ENCODE measurements around the gene BNIP5. TPM values are rescaled to one million over a fixed set of nuclear protein-coding genes. Genes with fewer than 3 reads are reported as not detected.

The BNIP5 gene
- total and polyA plus RNA-seq, 4 donors: not detected

DNA sequence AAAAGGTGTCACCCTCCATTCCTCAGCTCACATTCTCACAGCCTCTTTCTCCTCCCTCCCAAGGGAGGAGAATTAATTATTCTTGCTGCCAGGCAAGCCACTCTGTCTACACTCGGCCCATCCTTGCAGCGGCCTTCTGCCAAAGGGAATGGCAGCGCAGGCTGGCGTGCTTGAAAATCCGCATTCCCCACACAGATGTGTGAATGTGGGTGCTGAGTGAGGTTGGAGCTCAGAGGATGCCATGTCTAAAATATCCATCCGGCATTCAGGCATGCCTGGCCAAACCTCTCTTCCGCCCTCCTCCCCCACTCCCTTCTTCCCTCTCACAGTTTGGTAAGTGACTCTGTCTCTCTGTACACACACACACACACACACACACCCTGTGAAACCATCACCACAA is 39.2 kb downstream of the BNIP5 start:
- Histone ChIP-seq H3K4me3 (ENCODE audit: low read depth in 1 of 3, low read length in 3 of 3) (no peak overlapping the region), H3K27me3 (ENCODE audit: control insufficient read depth in 4 of 4, insufficient read depth in 4 of 4, low read length in 3 of 4) (no peaks in the 10 kb centered on the region), H3K9me3 (ENCODE audit: control insufficient read depth in 4 of 4, low read length in 3 of 4) (no peaks in the 10 kb centered on the region), H3K36me3 (ENCODE audit: control insufficient read depth in 4 of 4, insufficient read depth in 3 of 4, low read depth in 1 of 4, low read length in 3 of 4) (no peaks in the 10 kb centered on the region), H3K27ac (ENCODE audit: low read depth in 1 of 2, low read length in 2 of 2) (no peak overlapping the region), H3K9ac (ENCODE audit: low read depth in 1 of 2, low read length in 2 of 2) (no peak overlapping the region), H3K4me1 (ENCODE audit: control insufficient read depth in 4 of 4, insufficient read depth in 4 of 4, low read length in 3 of 4) (no peaks in the 10 kb centered on the region)
- WGBS: 91% methylated on average over 7 of the region's 7 CpGs
- no peak for DNase-seq (ENCODE audit: low spot score)
- TF ChIP-seq ATF3 (IDR thresholded peaks at IDR 0.05) (no peak), TAF1 (conservative IDR thresholded peaks at IDR 0.05) (no peak), CTCF (IDR thresholded peaks at IDR 0.05; ENCODE audit: low read depth, low read length, missing input control) (no peak), SP1 (IDR thresholded peaks at IDR 0.05) (no peak)

DNA sequence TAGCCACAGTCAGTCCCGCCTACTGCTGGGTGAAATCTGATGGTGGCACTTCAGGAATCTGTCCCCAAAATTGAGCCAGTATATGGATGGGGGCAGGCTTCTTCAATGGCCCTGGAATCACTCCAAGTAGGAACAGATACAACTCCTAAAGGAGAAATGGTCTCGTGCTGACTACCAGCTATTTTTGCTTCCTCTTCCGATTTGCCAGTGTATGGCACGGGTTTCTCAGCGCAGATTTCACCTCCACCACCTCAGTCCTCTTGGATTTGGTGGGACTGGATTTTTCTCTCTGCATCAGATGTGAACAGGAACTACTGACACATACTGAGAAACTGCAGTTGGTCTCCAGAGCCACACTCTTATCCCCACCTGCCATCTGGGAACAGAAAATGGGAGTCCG is 39.6 kb downstream of the BNIP5 start:
- H3K9ac ChIP-seq (ENCODE audit: low read depth in 1 of 2, low read length in 2 of 2): no peak overlapping the region
- H3K27ac ChIP-seq (ENCODE audit: low read depth in 1 of 2, low read length in 2 of 2): no peak overlapping the region

GRCh38 chr6:36296240-36296639 is 40.4 kb downstream of the BNIP5 start:
- H3K27ac ChIP-seq (ENCODE audit: low read depth in 1 of 2, low read length in 2 of 2): no peak overlapping the region
- DNase-seq (ENCODE audit: low spot score): no peak
- WGBS: 38% methylated on average over 1 of the region's 1 CpG
- H3K27me3 ChIP-seq (ENCODE audit: control insufficient read depth in 4 of 4, insufficient read depth in 4 of 4, low read length in 3 of 4): no peaks in the 10 kb centered on the region
- no peak overlapping the region for H3K9ac ChIP-seq (ENCODE audit: low read depth in 1 of 2, low read length in 2 of 2)
- H3K4me1 ChIP-seq (ENCODE audit: control insufficient read depth in 4 of 4, insufficient read depth in 4 of 4, low read length in 3 of 4): no peaks in the 10 kb centered on the region
- no peaks in the 10 kb centered on the region for H3K36me3 ChIP-seq (ENCODE audit: control insufficient read depth in 4 of 4, insufficient read depth in 3 of 4, low read depth in 1 of 4, low read length in 3 of 4)
- H3K9me3 ChIP-seq (ENCODE audit: control insufficient read depth in 4 of 4, low read length in 3 of 4): no peaks in the 10 kb centered on the region
- H3K4me3 ChIP-seq (ENCODE audit: low read depth in 1 of 3, low read length in 3 of 3): no peak overlapping the region
- TF ChIP-seq JUND (IDR thresholded peaks at IDR 0.05): no peak
- no peak for TF ChIP-seq REST (IDR thresholded peaks at IDR 0.05)
- no peak for TF ChIP-seq RAD21 (IDR thresholded peaks at IDR 0.05)
- no peak for TF ChIP-seq ATF3 (IDR thresholded peaks at IDR 0.05)
- no peak for TF ChIP-seq ZBTB33 (IDR thresholded peaks at IDR 0.05)
- TF ChIP-seq SP1 (IDR thresholded peaks at IDR 0.05): no peak
- TF ChIP-seq HNF4A (conservative IDR thresholded peaks at IDR 0.05): no peak
- TF ChIP-seq FOXA2 (IDR thresholded peaks at IDR 0.05): no peak
- TF ChIP-seq EGR1 (IDR thresholded peaks at IDR 0.05; ENCODE audit: low read depth in 2 of 2): no peak
- TF ChIP-seq MAX (IDR thresholded peaks at IDR 0.05): no peak
- no peak for TF ChIP-seq TAF1 (conservative IDR thresholded peaks at IDR 0.05)
- no peak for TF ChIP-seq YY1 (IDR thresholded peaks at IDR 0.05)
- no peak for TF ChIP-seq CTCF (IDR thresholded peaks at IDR 0.05; ENCODE audit: low read depth, low read length, missing input control)
- no peak for TF ChIP-seq FOXA1 (IDR thresholded peaks at IDR 0.05)
- no peak for TF ChIP-seq NR2F2 (IDR thresholded peaks at IDR 0.05)
- TF ChIP-seq GABPA (IDR thresholded peaks at IDR 0.05 in 1 of 2, conservative IDR thresholded peaks at IDR 0.05 in 1 of 2): no peak

More for the DNA sequence above, 39.6 kb downstream of the BNIP5 start:
- no peak for DNase-seq (ENCODE audit: low spot score)
- H3K9me3 ChIP-seq (ENCODE audit: control insufficient read depth in 4 of 4, low read length in 3 of 4): no peaks in the 10 kb centered on the region
- TF ChIP-seq RXRA (IDR thresholded peaks at IDR 0.05) (no peak), ATF3 (IDR thresholded peaks at IDR 0.05) (no peak), FOXA1 (IDR thresholded peaks at IDR 0.05) (no peak), NR2F2 (IDR thresholded peaks at IDR 0.05) (no peak)
- no peak overlapping the region for H3K4me3 ChIP-seq (ENCODE audit: low read depth in 1 of 3, low read length in 3 of 3)
- WGBS: 86% methylated on average over 6 of the region's 6 CpGs
- no peaks in the 10 kb centered on the region for H3K27me3 ChIP-seq (ENCODE audit: control insufficient read depth in 4 of 4, insufficient read depth in 4 of 4, low read length in 3 of 4)
- H3K4me1 ChIP-seq (ENCODE audit: control insufficient read depth in 4 of 4, insufficient read depth in 4 of 4, low read length in 3 of 4): no peaks in the 10 kb centered on the region
- H3K36me3 ChIP-seq (ENCODE audit: control insufficient read depth in 4 of 4, insufficient read depth in 3 of 4, low read depth in 1 of 4, low read length in 3 of 4): no peaks in the 10 kb centered on the region

Measured in liver (tissue), 9 donors.